ENCODE results near the gene NELL1.
"Not testable (repeated sequence)": the region's sequence is repeated elsewhere in the genome, so short reads cannot be mapped to it uniquely, and the experiment has no call there.

NELL1 gene

DNA sequence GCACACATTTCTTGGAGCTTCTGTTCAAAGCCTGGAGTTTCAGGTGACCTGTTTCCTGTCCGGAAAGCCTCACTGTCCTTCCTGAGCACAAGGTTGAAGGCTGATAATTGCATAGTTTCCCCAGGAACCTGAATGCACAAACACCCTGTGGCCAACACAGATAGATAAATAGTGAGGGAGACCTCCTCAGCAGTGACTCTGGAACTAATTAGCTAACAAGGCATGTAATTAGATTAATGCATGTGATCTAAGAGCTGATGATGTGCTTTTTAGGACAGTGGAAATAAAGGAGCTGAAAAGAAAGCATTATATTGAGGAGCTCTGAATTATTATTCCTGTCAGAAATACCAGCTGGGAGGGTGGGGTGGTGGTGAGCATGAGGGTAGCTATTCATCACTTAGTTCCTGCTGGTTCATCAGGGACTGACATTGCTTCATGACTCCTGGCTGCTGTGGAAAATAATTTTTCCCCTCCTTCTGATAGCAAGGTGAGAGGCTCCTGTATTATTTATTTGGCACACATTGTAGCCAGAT lies 101.1 kb downstream of the NELL1 start:
- DNase-seq (ENCODE audit: low spot score) = no peak

- no peak for DNase-seq (ENCODE audit: low spot score)
These were observed 101.6 kb downstream of the NELL1 start for GRCh38 chr11:20771026-20771425.

DNA sequence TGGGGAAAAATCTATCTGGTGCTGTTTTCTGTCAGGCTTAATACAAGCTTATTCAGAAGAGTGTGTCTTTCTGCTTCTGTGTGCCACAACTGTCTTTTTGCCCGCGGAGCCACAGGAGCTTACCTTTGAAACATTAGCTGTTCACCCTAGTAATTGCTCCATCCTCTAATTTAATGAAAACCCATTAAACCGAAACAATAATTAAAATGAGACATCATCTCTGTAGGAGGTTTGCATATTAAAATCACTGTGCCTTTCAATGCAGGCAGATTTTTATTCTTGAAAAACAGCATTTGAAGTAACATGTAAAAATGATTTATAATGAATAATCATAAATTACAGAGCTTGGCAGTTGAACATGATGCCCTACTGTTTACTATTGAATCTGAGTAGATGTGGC lies 102.3 kb downstream of the NELL1 start:
- no peak for DNase-seq (ENCODE audit: low spot score)

- no peak for DNase-seq (ENCODE audit: low spot score)
These were observed 105.9 kb downstream of the NELL1 start for GRCh38 chr11:20775331-20775730.

GRCh38 chr11:20782775-20783174 lies 113.4 kb downstream of the NELL1 start:
- no peak for DNase-seq (ENCODE audit: low spot score)

GRCh38 chr11:20783220-20783619 lies 113.8 kb downstream of the NELL1 start:
- DNase-seq (ENCODE audit: low spot score) = no peak

DNA sequence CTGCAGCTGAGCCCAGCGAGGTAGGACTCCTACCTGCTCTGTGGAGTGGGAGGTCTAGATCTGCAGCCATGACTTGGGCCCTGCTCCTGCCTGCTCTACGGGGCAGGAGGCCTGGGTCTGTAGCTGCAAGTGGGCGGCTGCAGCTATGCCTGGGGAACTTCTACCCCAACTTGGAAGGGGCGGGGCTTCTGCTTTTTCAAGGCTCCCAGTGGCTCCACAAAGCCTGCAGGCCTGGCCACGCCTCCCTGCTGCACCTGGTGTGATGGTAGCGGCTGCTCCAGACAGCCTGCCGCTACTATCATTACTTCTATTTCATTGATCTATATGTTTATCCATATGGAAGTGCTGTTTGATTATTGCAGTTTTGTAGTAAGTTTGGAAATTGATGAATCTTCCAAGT lies 121.2 kb downstream of the NELL1 start:
- no peak for DNase-seq (ENCODE audit: low spot score)

GRCh38 chr11:20795005-20795404 lies 125.6 kb downstream of the NELL1 start:
- no peak for DNase-seq (ENCODE audit: low spot score)

DNA sequence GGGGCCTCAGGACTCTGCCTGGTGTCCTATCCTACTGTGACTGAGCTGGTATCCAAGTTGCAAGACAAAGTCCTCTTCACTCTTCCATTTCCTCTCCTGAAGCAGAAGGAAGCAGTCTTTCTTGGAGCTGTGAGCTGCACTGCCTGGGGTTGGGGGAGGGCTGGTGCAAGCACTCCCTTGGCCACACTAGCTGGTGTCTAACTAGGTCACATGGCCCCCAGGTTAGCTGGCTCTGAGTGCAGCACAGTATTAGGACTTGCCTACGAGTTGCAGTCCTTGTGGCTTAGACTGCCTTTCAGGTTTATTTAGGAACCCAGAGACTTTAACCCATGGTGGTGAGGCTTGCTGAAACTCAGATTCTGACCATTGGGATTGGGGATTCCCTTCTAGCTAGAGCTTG lies 138.9 kb downstream of the NELL1 start:
- DNase-seq (ENCODE audit: low spot score) = no peak

GRCh38 chr11:20821046-20821445 lies 151.7 kb downstream of the NELL1 start:
- no peak for DNase-seq (ENCODE audit: low spot score)

GRCh38 chr11:20821470-20821869 lies 152.1 kb downstream of the NELL1 start:
- DNase-seq (ENCODE audit: low spot score) = no peak

- DNase-seq (ENCODE audit: low spot score) = no peak
These were observed 155.4 kb downstream of the NELL1 start for GRCh38 chr11:20824773-20825172.

GRCh38 chr11:20835561-20835960 lies 166.2 kb downstream of the NELL1 start:
- no peak for DNase-seq (ENCODE audit: low spot score)

GRCh38 chr11:20839231-20839630 lies 169.8 kb downstream of the NELL1 start:
- no peak for DNase-seq (ENCODE audit: low spot score)

DNA sequence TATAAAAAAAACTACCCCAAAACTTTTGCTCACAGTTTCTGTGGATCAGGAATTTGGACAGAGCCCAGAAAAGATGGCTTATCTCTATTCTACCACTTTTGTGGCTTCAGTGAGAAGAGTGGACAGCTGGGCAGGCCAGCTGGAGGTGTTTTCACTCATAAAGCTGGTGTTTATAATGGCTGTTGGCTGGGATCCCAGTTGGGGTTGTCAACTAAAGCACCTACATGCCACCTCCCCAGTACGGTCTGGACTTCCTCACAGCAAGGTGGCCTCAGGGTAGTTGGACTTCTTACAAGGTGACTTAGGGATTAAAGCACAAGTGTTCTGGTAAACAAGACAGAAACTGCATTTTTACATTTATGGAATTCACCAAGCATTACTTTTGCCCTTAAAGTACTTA lies 171.0 kb downstream of the NELL1 start:
- no peak for DNase-seq (ENCODE audit: low spot score)

- no peak for DNase-seq (ENCODE audit: low spot score)
These were observed 174.8 kb downstream of the NELL1 start for GRCh38 chr11:20844216-20844615.

- no peak for DNase-seq (ENCODE audit: low spot score)
These were observed 175.2 kb downstream of the NELL1 start for GRCh38 chr11:20844630-20845029.

- DNase-seq (ENCODE audit: low spot score) = no peak
These were observed 185.0 kb downstream of the NELL1 start for GRCh38 chr11:20854215-20854955.

DNA sequence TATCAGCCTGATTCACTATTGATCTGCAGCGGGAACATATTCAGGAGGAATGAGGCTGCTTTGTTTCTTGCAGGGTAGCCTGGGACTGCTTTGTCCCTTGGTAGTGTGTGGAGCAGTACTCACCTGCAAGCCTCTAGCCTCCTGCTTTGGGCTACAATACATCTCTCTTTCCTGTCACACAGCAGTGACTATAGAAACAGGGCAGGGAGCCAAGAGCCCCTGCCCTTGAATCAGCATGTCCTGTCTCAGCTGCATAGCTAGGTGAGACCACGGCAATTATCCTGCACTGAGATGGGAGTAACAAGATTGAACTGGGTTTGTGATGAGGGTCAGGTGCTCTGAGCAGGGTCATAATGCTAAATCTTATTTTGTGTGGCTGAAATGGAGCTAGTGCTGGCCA lies 191.9 kb downstream of the NELL1 start:
- no peak for DNase-seq (ENCODE audit: low spot score)

DNA sequence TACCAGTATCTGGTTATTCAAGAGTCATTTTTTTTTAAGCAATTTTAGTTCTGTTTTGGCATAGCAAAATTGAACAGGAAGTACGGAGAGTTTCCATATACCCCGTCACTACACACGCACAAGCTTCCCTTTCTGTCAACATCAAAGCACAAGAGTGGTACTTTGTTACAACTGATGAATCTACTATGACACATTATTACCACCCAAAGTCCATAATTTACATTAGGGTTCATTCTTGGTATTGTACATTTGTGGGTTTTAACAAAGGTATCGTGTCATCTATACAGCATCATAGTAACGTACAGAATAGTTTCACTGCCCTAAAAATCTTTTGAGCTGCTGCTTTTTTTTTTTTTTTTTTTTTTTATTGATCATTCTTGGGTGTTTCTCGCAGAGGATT lies 192.9 kb downstream of the NELL1 start:
- DNase-seq (ENCODE audit: low spot score) = not testable (repeated sequence)

- no peak for DNase-seq (ENCODE audit: low spot score)
These were observed 195.2 kb downstream of the NELL1 start for GRCh38 chr11:20864628-20865027.

DNA sequence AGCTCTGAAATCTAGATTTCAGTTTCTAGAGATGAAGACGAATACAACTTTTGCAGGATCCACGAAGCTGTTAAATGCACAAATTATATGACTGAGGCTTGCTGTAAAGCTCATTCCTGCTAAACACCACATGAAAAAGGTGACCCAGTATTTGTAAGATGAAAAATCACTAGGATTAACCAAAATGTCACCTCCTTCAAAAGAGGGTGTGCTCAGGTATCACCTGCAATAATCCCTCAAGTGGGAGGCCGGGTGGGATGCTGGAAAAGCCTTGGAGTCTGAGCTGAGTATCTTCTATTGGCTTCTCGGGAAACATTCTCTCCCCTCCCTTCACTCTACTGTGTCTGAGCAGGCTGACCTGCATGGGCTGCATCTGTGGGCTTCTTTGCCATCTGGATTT lies 195.8 kb downstream of the NELL1 start:
- DNase-seq (ENCODE audit: low spot score) = no peak

DNA sequence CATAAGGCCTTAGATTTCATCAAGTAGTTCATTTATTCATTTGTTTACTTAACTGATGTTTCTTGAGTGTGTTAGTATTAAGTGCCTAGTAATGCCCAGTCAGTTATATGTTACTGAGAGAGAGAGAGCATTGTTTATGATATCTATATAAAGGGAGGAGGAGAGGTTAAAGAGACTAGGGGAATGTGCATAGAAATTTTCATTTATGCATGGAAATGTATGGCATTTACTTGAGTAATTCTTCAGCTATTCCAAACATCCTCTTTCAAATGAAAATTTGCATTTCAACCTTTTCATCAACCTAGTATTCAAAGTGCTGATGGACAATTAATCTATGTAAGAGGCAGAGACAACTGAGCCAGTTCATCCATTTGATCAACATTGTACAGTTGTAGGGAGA lies 199.7 kb downstream of the NELL1 start:
- no peak for DNase-seq (ENCODE audit: low spot score)

- DNase-seq (ENCODE audit: low spot score) = no peak
These were observed 203.7 kb downstream of the NELL1 start for GRCh38 chr11:20873054-20873453.

All from CD4-positive, alpha-beta T cell treated with Interleukin-6 at 100 ng/mL for 8 hours (primary cell).